ENCODE results near the gene LDB1. TPM values are rescaled to one million over a fixed set of nuclear protein-coding genes. Genes with fewer than 3 reads are reported as not detected.

The LDB1 gene
- total and polyA plus RNA-seq, 4 donors = 2.4 to 51.9 (median 10.3) TPM

GRCh38 chr10:102139281-102140110 is 19.3 kb upstream of the LDB1 start:
- Histone ChIP-seq H3K4me1 (ENCODE audit: control insufficient read depth in 4 of 4, insufficient read depth in 4 of 4, low read length in 3 of 4) (peaks cover 0 to 6% (median 3%) of the 10 kb centered on the region in 4 donors), H3K36me3 (ENCODE audit: control insufficient read depth in 4 of 4, insufficient read depth in 3 of 4, low read depth in 1 of 4, low read length in 3 of 4) (peaks cover 16 to 58% (median 31%) of the 10 kb centered on the region in 4 donors), H3K27me3 (ENCODE audit: control insufficient read depth in 4 of 4, insufficient read depth in 4 of 4, low read length in 3 of 4) (no peaks in the 10 kb centered on the region), H3K27ac (ENCODE audit: low read depth in 1 of 2, low read length in 2 of 2) (no peak overlapping the region), H3K4me3 (ENCODE audit: low read depth in 1 of 3, low read length in 3 of 3) (no peak overlapping the region), H3K9ac (ENCODE audit: low read depth in 1 of 2, low read length in 2 of 2) (no peak overlapping the region), H3K9me3 (ENCODE audit: control insufficient read depth in 4 of 4, low read length in 3 of 4) (no peaks in the 10 kb centered on the region)
- WGBS = 97% methylated on average over 15 of the region's 15 CpGs
- TF ChIP-seq MAX (IDR thresholded peaks at IDR 0.05) (no peak), ATF3 (IDR thresholded peaks at IDR 0.05) (no peak), HNF4G (IDR thresholded peaks at IDR 0.05) (no peak), REST (IDR thresholded peaks at IDR 0.05) (no peak), FOXA1 (IDR thresholded peaks at IDR 0.05) (no peak), EGR1 (IDR thresholded peaks at IDR 0.05; ENCODE audit: low read depth in 2 of 2) (no peak), SP1 (IDR thresholded peaks at IDR 0.05) (no peak), CTCF (IDR thresholded peaks at IDR 0.05; ENCODE audit: low read depth, low read length, missing input control) (no peak)
- no peak for DNase-seq (ENCODE audit: low spot score)

- Histone ChIP-seq H3K9ac (ENCODE audit: low read depth in 1 of 2, low read length in 2 of 2) (no peak overlapping the region), H3K27me3 (ENCODE audit: control insufficient read depth in 4 of 4, insufficient read depth in 4 of 4, low read length in 3 of 4) (no peaks in the 10 kb centered on the region), H3K4me1 (ENCODE audit: control insufficient read depth in 4 of 4, insufficient read depth in 4 of 4, low read length in 3 of 4) (peaks cover 0 to 17% (median 12%) of the 10 kb centered on the region in 4 donors), H3K27ac (ENCODE audit: low read depth in 1 of 2, low read length in 2 of 2) (no peak overlapping the region), H3K9me3 (ENCODE audit: control insufficient read depth in 4 of 4, low read length in 3 of 4) (no peaks in the 10 kb centered on the region), H3K36me3 (ENCODE audit: control insufficient read depth in 4 of 4, insufficient read depth in 3 of 4, low read depth in 1 of 4, low read length in 3 of 4) (peaks cover 9 to 35% (median 17%) of the 10 kb centered on the region in 4 donors), H3K4me3 (ENCODE audit: low read depth in 1 of 3, low read length in 3 of 3) (no peak overlapping the region)
- TF ChIP-seq RXRA (IDR thresholded peaks at IDR 0.05) (no peak), EGR1 (IDR thresholded peaks at IDR 0.05; ENCODE audit: low read depth in 2 of 2) (no peak)
- WGBS = 89% methylated on average over 7 of the region's 7 CpGs
- DNase-seq (ENCODE audit: low spot score) = no peak
Observed at GRCh38 chr10:102135956-102136526, 15.9 kb upstream of the LDB1 start.

- Histone ChIP-seq H3K4me1 (ENCODE audit: control insufficient read depth in 4 of 4, insufficient read depth in 4 of 4, low read length in 3 of 4) (peaks cover 0 to 17% (median 12%) of the 10 kb centered on the region in 4 donors), H3K27me3 (ENCODE audit: control insufficient read depth in 4 of 4, insufficient read depth in 4 of 4, low read length in 3 of 4) (no peaks in the 10 kb centered on the region), H3K9me3 (ENCODE audit: control insufficient read depth in 4 of 4, low read length in 3 of 4) (no peaks in the 10 kb centered on the region), H3K4me3 (ENCODE audit: low read depth in 1 of 3, low read length in 3 of 3) (peak overlapping the region; percentile 79 to 87 (median 86)), H3K9ac (ENCODE audit: low read depth in 1 of 2, low read length in 2 of 2) (no peak overlapping the region), H3K36me3 (ENCODE audit: control insufficient read depth in 4 of 4, insufficient read depth in 3 of 4, low read depth in 1 of 4, low read length in 3 of 4) (peaks cover 9 to 19% (median 11%) of the 10 kb centered on the region in 4 donors), H3K27ac (ENCODE audit: low read depth in 1 of 2, low read length in 2 of 2) (no peak overlapping the region)
- whole genome bisulfite sequencing = 88% methylated on average over 2 of the region's 2 CpGs
- DNase-seq (ENCODE audit: low spot score) = no peak
- TF ChIP-seq NR2F2 (IDR thresholded peaks at IDR 0.05) (no peak), YY1 (IDR thresholded peaks at IDR 0.05) (no peak), CTCF (IDR thresholded peaks at IDR 0.05; ENCODE audit: low read depth, low read length, missing input control) (no peak), HNF4G (IDR thresholded peaks at IDR 0.05) (no peak), EGR1 (IDR thresholded peaks at IDR 0.05; ENCODE audit: low read depth in 2 of 2) (no peak), FOXA1 (IDR thresholded peaks at IDR 0.05) (no peak), ATF3 (IDR thresholded peaks at IDR 0.05) (no peak), HNF4A (conservative IDR thresholded peaks at IDR 0.05) (no peak)
Observed at GRCh38 chr10:102134416-102134815, 14.2 kb upstream of the LDB1 start.

All from liver (tissue), 9 donors.